HG03108 (cell line): ENCODE results near the gene LTBR.

Experiments
- ATAC-seq: cut with Tn5 transposase; IDR thresholded peaks from one replicate; pipeline ENCODE4 v1.9.1; 2021; ENCODE audit warnings: moderate library complexity; ENCODE audit not compliant: unreplicated experiment

The LTBR gene

GRCh38 chr12:6367065-6367968 lies 16.6 kb upstream of the LTBR start:
- ATAC-seq: peak; percentile 65

- no peak for ATAC-seq
Measured at GRCh38 chr12:6367969-6368892, 15.7 kb upstream of the LTBR start.

- ATAC-seq: no peak
Measured at GRCh38 chr12:6368906-6369525, 14.9 kb upstream of the LTBR start.

GRCh38 chr12:6369916-6370575 lies 13.9 kb upstream of the LTBR start:
- ATAC-seq: no peak

- no peak for ATAC-seq
Measured at GRCh38 chr12:6370576-6370935, 13.4 kb upstream of the LTBR start.

GRCh38 chr12:6370994-6371754 lies 12.8 kb upstream of the LTBR start:
- no peak for ATAC-seq

GRCh38 chr12:6372403-6373003 lies 11.5 kb upstream of the LTBR start:
- ATAC-seq: no peak

GRCh38 chr12:6373022-6373787 lies 10.8 kb upstream of the LTBR start:
- no peak for ATAC-seq

- ATAC-seq: no peak
Measured at GRCh38 chr12:6374028-6374785, 9.8 kb upstream of the LTBR start.

- no peak for ATAC-seq
Measured at GRCh38 chr12:6374786-6375160, 9.2 kb upstream of the LTBR start.

- no peak for ATAC-seq
Measured at GRCh38 chr12:6375269-6376078, 8.5 kb upstream of the LTBR start, which contains the start of gene SCNN1A. SCNN1A (minus strand) TSS chr12:6375563; CDS start chr12:6374783, 780 bp downstream.

GRCh38 chr12:6376079-6376869 lies 7.7 kb upstream of the LTBR start:
- ATAC-seq: no peak

- ATAC-seq: no peak
Measured at GRCh38 chr12:6376870-6377666, 6.9 kb upstream of the LTBR start.

GRCh38 chr12:6377667-6377994 lies 6.3 kb upstream of the LTBR start:
- ATAC-seq: no peak

GRCh38 chr12:6378709-6379472 lies 5.1 kb upstream of the LTBR start:
- no peak for ATAC-seq
